Muscle of leg (tissue), 11 donors: ENCODE measurements around the gene GCSAM. TPM values are rescaled to one million over a fixed set of nuclear protein-coding genes. Genes with fewer than 3 reads are reported as not detected.

Source experiments
- DNase-seq: peaks from one replicate; pipeline ENCODE4 v3.0.0; 2013
- H3K27ac ChIP-seq: one replicate; pipeline ENCODE4 v1.5.1; 2013; ENCODE audit warnings: mild to moderate bottlenecking, low read length, control low read depth
- H3K27me3 ChIP-seq: one replicate; pipeline ENCODE4 v1.6.1; 2013; ENCODE audit warnings: low read length; ENCODE audit not compliant: control insufficient read depth, insufficient read depth
- H3K36me3 ChIP-seq: one replicate; pipeline ENCODE4 v1.6.1; 2013; ENCODE audit warnings: low read length; ENCODE audit not compliant: control insufficient read depth, insufficient read depth
- H3K4me1 ChIP-seq: one replicate; pipeline ENCODE4 v1.6.1; 2013; ENCODE audit warnings: low read length; ENCODE audit not compliant: control insufficient read depth, insufficient read depth
- H3K4me3 ChIP-seq: one replicate; pipeline ENCODE4 v1.5.1; 2013; ENCODE audit warnings: low read length, control low read depth
- H3K9me3 ChIP-seq: replicated peaks from 2 replicates; pipeline ENCODE4 v1.6.1; 2013; ENCODE audit warnings: low read depth, low read length; ENCODE audit not compliant: control insufficient read depth
- WGBS: methylation state at CpG from one replicate; pipeline ENCODE4 v1.1.5; 2013; ENCODE audit warnings: missing lambda C conversion rate; ENCODE audit not compliant: insufficient coverage; 5-methylcytosine and 5-hydroxymethylcytosine counted together
- polyA plus RNA-seq, 8 donors: library from polyadenylated mRNA; unstranded; fragments of 120-200 nt; gene quantifications; one replicate each; pipeline versions ENCODE4 v1.2.1 to v1.2.3, GENCODE V29; 2013; ENCODE audit warnings: inconsistent platforms in 1 of 8, low replicate concordance in 1 of 8; ENCODE audit not compliant: insufficient read length in 8 of 8, insufficient read depth in 1 of 8
- total RNA-seq: library from RNA; stranded (reverse); fragments of 120-200 nt; gene quantifications from one replicate; pipeline ENCODE4 v1.2.4, GENCODE V29; 2013

Gene GCSAM
- total and polyA plus RNA-seq, 9 donors, result 0.31 to 1.8 (median 0.85) TPM

DNA sequence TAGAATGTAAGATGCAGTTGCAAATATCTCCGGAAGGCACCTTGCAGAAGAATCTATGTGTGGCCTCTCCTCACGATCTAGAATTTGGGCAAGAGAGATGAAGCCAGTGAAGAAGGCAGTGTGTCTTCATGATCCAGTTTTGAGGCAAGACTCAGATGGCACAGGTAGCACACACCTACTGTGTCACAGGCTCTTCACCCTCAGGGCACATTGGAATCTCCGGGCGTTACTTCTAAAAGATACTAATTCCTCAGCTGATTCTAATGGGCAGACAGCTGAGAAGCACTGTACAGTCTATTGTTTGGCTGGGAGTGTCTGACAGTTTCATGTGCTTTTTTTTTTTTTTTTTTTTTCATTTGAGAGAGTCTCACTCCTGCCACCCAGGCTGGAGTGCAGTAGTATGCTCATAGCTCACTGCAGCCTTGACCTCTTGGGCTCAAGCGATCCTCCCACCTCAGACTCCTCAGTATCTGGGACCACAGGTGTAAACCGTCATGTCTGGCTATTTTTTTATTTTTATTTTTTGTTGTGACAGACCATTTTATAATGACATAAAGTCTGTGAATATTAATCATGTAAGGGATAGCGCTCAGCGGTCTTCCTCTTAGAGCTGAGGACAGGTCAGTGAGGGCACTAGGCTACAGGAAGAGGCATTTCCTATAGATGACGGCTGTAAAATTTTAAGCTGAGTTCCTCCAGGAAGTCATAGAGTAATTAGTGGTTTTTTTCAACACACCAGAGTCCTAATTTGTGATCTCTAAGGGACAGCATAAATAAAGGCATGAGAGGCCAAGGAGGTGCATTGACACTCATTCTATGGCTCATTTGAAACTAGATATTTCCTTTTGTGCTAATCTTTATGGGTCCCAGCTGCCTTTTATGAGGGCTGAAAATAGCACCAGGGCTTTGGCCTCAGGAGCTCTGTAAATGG lies 42.8 kb downstream of the GCSAM start:
- WGBS, result no CpG with 5 or more reads among the region's 9 CpGs

GRCh38 chr3:112088944-112089343 lies 44.1 kb downstream of the GCSAM start:
- peaks cover 24% of the 10 kb centered on the region for H3K4me1 ChIP-seq
- peaks cover 25% of the 10 kb centered on the region for H3K27me3 ChIP-seq
- no peak for DNase-seq
- no peaks in the 10 kb centered on the region for H3K9me3 ChIP-seq
- no peaks in the 10 kb centered on the region for H3K36me3 ChIP-seq
- H3K4me3 ChIP-seq, result no peak overlapping the region
- no CpG with 5 or more reads among the region's 4 CpGs for WGBS
- H3K27ac ChIP-seq, result no peak overlapping the region

More for the DNA sequence above, 42.8 kb downstream of the GCSAM start:
- no peak overlapping the region for H3K4me3 ChIP-seq
- H3K27ac ChIP-seq, result no peak overlapping the region
- H3K27me3 ChIP-seq, result peaks cover 20% of the 10 kb centered on the region
- no peaks in the 10 kb centered on the region for H3K9me3 ChIP-seq
- peaks cover 24% of the 10 kb centered on the region for H3K4me1 ChIP-seq
- H3K36me3 ChIP-seq, result no peaks in the 10 kb centered on the region
- DNase-seq, result no peak

- no peak for DNase-seq
- Histone ChIP-seq H3K27ac (no peak overlapping the region), H3K4me3 (no peak overlapping the region), H3K4me1 (peaks cover 22% of the 10 kb centered on the region), H3K9me3 (no peaks in the 10 kb centered on the region), H3K27me3 (peaks cover 25% of the 10 kb centered on the region), H3K36me3 (no peaks in the 10 kb centered on the region)
- 76% methylated on average over 4 of the region's 5 CpGs for WGBS
These were observed 45.3 kb downstream of the GCSAM start for GRCh38 chr3:112087746-112088145.

GRCh38 chr3:112086875-112087524 lies 46.0 kb downstream of the GCSAM start:
- DNase-seq, result no peak
- Histone ChIP-seq H3K4me1 (peaks cover 20% of the 10 kb centered on the region), H3K27me3 (peaks cover 25% of the 10 kb centered on the region), H3K4me3 (peak overlapping the region; percentile 53), H3K9me3 (no peaks in the 10 kb centered on the region), H3K27ac (no peak overlapping the region), H3K36me3 (no peaks in the 10 kb centered on the region)
- WGBS, result 30% methylated on average over 4 of the region's 14 CpGs

- Histone ChIP-seq H3K27ac (no peak within 1 kb of the TSS), H3K4me3 (peak within 1 kb of the TSS; percentile 53), H3K36me3 (no peaks in the 10 kb centered on the region), H3K9me3 (no peaks in the 10 kb centered on the region), H3K4me1 (peaks cover 18% of the 10 kb centered on the region), H3K27me3 (peaks cover 23% of the 10 kb centered on the region)
- WGBS, result under 1% methylated on average over 50 of the region's 67 CpGs
- peak; percentile 82 for DNase-seq
These were observed 46.8 kb downstream of the GCSAM start, which contains the start of gene C3orf52 for GRCh38 chr3:112086076-112086854. C3orf52 (plus strand) TSS chr3:112086389; CDS start chr3:112086408, 19 bp downstream.

GRCh38 chr3:112085735-112086075 lies 47.3 kb downstream of the GCSAM start:
- peak overlapping the region; percentile 53 for H3K4me3 ChIP-seq
- H3K9me3 ChIP-seq, result no peaks in the 10 kb centered on the region
- no peaks in the 10 kb centered on the region for H3K36me3 ChIP-seq
- H3K4me1 ChIP-seq, result peaks cover 14% of the 10 kb centered on the region
- 4% methylated on average over 7 of the region's 12 CpGs for WGBS
- no peak overlapping the region for H3K27ac ChIP-seq
- H3K27me3 ChIP-seq, result peaks cover 23% of the 10 kb centered on the region
- DNase-seq, result no peak

GRCh38 chr3:112084980-112085705 lies 47.9 kb downstream of the GCSAM start:
- WGBS, result 48% methylated on average over 2 of the region's 7 CpGs

DNA sequence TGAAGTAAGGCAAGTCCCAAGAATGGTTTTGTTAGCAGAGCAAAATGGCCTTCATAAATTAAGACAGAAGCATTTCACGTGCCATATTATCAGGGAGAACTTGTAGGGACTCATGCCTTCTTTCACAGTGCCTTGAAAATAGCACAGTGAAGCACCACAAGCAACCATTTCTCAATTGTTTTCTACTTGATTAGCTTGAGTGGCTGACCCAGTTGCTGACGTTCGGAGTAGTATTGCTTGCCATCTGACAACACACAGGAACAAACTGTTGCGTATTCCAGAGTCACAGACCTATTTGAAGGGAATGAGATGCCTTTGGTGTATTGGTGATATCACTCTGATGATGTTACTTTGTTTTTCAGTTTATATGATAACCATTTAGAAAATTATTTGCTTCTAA lies 49.8 kb downstream of the GCSAM start:
- Histone ChIP-seq H3K27ac (no peak overlapping the region), H3K9me3 (no peaks in the 10 kb centered on the region), H3K4me1 (peaks cover 13% of the 10 kb centered on the region), H3K36me3 (no peaks in the 10 kb centered on the region), H3K4me3 (no peak overlapping the region), H3K27me3 (peaks cover 23% of the 10 kb centered on the region)
- WGBS, result no CpG with 5 or more reads among the region's 4 CpGs
- DNase-seq, result no peak

More at GRCh38 chr3:112084980-112085705, 47.9 kb downstream of the GCSAM start:
- Histone ChIP-seq H3K27me3 (peaks cover 23% of the 10 kb centered on the region), H3K4me3 (no peak overlapping the region), H3K36me3 (no peaks in the 10 kb centered on the region), H3K9me3 (no peaks in the 10 kb centered on the region), H3K27ac (no peak overlapping the region), H3K4me1 (peaks cover 13% of the 10 kb centered on the region)
- DNase-seq, result no peak

GRCh38 chr3:112078125-112079083 lies 54.6 kb downstream of the GCSAM start:
- Histone ChIP-seq H3K27ac (no peak overlapping the region), H3K4me1 (peaks cover 2% of the 10 kb centered on the region), H3K9me3 (no peaks in the 10 kb centered on the region), H3K27me3 (peaks cover 2% of the 10 kb centered on the region), H3K4me3 (no peak overlapping the region), H3K36me3 (no peaks in the 10 kb centered on the region)
- DNase-seq, result no peak
- 78% methylated on average over 5 of the region's 10 CpGs for WGBS
